ENCODE measurements around the gene LRBA.

The LRBA gene

DNA sequence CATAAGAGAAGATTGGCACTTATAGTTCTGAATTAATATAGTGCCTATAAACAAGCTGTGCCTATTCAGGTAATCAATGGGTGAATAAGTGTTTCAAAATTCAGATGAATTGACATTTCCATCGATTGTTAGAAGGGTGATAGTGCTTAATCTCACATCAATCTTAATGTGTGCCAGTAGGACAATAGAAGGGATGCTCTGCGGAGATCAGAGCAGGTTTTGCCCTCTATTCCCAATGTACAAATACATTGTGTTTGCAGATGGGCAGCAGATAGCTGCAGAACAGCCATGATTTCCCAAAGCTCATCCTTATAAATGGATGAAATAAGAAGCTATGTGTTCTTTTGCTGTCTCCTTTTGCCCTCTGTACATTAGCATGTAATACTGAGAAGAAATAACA lies 425.9 kb downstream of the LRBA start:
- peaks cover 3% of the 10 kb centered on the region; the same call in 1 of the 2 replicates for H3K36me3 ChIP-seq (ENCODE audit: insufficient read depth, low read length)
- TF ChIP-seq EZH2 (IDR thresholded peaks at IDR 0.05; ENCODE audit: borderline replicate concordance, low read depth, low read length, severe bottlenecking) = no peak
- TF ChIP-seq, protein P1, sequence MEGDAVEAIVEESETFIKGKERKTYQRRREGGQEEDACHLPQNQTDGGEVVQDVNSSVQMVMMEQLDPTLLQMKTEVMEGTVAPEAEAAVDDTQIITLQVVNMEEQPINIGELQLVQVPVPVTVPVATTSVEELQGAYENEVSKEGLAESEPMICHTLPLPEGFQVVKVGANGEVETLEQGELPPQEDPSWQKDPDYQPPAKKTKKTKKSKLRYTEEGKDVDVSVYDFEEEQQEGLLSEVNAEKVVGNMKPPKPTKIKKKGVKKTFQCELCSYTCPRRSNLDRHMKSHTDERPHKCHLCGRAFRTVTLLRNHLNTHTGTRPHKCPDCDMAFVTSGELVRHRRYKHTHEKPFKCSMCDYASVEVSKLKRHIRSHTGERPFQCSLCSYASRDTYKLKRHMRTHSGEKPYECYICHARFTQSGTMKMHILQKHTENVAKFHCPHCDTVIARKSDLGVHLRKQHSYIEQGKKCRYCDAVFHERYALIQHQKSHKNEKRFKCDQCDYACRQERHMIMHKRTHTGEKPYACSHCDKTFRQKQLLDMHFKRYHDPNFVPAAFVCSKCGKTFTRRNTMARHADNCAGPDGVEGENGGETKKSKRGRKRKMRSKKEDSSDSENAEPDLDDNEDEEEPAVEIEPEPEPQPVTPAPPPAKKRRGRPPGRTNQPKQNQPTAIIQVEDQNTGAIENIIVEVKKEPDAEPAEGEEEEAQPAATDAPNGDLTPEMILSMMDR (IDR thresholded peaks at IDR 0.05; ENCODE audit: borderline replicate concordance, extremely low read depth, low read length, poor library complexity, severe bottlenecking) = no peak
- H3K9ac ChIP-seq (ENCODE audit: low read depth, low read length) = no peak overlapping the region
- no peaks in the 10 kb centered on the region for H3K79me2 ChIP-seq (ENCODE audit: insufficient read depth, low read length)
- H4K20me1 ChIP-seq (ENCODE audit: insufficient read depth, low read length) = no peaks in the 10 kb centered on the region
- ATAC-seq (ENCODE audit: insufficient read depth, low read depth) (no peak), DNase-seq (no peak)
- H3K27me3 ChIP-seq (ENCODE audit: insufficient read depth, low read length, poor library complexity) = no peaks in the 10 kb centered on the region
- H3K9me3 ChIP-seq (ENCODE audit: insufficient read depth, low read length, severe bottlenecking) = no peaks in the 10 kb centered on the region
- H3K27ac ChIP-seq (ENCODE audit: low read length) = no peak overlapping the region
- H3K4me1 ChIP-seq (ENCODE audit: insufficient read depth, low read length) = no peaks in the 10 kb centered on the region
- H3K4me3 ChIP-seq (ENCODE audit: low read depth in 1 of 2, low read length in 2 of 2) = no peak overlapping the region
- H3K4me2 ChIP-seq (ENCODE audit: insufficient read depth, low read length) = no peak overlapping the region
- no peak overlapping the region for H2AFZ ChIP-seq (ENCODE audit: low read depth, low read length)

DNA sequence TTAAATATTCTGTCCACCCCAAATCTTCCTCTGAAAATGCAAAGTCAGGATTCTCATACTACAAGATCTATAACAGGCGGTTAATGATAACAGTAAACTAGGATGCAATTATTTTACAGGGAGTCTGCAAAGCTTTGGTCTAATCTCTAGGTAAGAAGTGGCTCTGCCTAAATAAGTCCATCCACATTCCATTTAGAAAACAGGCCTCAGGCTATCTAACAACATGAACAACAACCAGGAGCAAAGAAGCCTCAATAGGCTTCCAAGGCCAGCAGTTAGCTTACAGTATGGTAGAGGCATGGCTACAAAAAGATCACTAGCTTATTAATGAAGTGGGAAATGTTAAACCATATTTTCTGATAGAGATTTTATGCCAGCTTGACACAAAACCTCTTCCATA lies 426.8 kb downstream of the LRBA start:
- H3K9ac ChIP-seq (ENCODE audit: low read depth, low read length) = no peak overlapping the region
- H3K27ac ChIP-seq (ENCODE audit: low read length) = no peak overlapping the region
- no peaks in the 10 kb centered on the region for H3K79me2 ChIP-seq (ENCODE audit: insufficient read depth, low read length)
- H3K4me1 ChIP-seq (ENCODE audit: insufficient read depth, low read length) = no peaks in the 10 kb centered on the region
- no peak overlapping the region for H2AFZ ChIP-seq (ENCODE audit: low read depth, low read length)
- H3K9me3 ChIP-seq (ENCODE audit: insufficient read depth, low read length, severe bottlenecking) = peaks cover 4% of the 10 kb centered on the region
- ATAC-seq (ENCODE audit: insufficient read depth, low read depth) = no peak
- H3K4me2 ChIP-seq (ENCODE audit: insufficient read depth, low read length) = no peak overlapping the region
- H3K4me3 ChIP-seq (ENCODE audit: low read depth in 1 of 2, low read length in 2 of 2) = no peak overlapping the region
- peaks cover 10% of the 10 kb centered on the region for H3K36me3 ChIP-seq (ENCODE audit: insufficient read depth, low read length)
- TF ChIP-seq EZH2 (IDR thresholded peaks at IDR 0.05; ENCODE audit: borderline replicate concordance, low read depth, low read length, severe bottlenecking) = no peak
- TF ChIP-seq, protein P1 (IDR thresholded peaks at IDR 0.05; ENCODE audit: borderline replicate concordance, extremely low read depth, low read length, poor library complexity, severe bottlenecking) = no peak
- no peaks in the 10 kb centered on the region for H4K20me1 ChIP-seq (ENCODE audit: insufficient read depth, low read length)
- DNase-seq = no peak
- H3K27me3 ChIP-seq (ENCODE audit: insufficient read depth, low read length, poor library complexity) = no peaks in the 10 kb centered on the region

DNA sequence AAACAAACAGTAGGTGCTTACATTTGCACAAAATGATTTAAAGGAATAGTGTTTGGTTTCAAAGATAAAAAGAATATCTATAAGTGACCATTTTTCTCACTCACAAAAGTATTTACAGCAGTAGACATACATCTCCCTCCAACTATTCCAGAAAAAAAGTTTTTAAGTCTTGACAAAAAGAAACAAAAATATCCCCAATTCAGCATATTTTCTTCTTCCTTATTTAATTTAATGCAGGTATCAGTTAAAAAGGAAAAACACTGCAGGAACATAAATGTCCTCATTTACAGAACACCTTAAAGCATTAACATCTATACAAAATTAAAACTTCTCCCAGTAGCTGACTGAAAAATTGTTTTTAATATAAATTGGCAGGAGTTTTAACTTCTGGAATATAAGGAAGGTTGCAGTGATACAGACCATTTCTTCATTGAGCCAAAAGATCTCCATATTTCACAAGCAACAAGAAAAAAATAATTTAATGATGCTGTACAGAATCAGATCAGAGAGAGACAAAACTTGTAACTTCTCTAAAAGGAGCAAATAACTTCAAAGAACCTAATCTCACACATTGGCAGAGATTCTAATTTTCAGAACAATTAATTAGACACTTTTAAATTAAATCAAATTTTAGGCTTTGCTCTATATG lies 428.8 kb downstream of the LRBA start:
- TF ChIP-seq, protein P1 (IDR thresholded peaks at IDR 0.05; ENCODE audit: borderline replicate concordance, extremely low read depth, low read length, poor library complexity, severe bottlenecking) = no peak
- no peak for TF ChIP-seq EZH2 (IDR thresholded peaks at IDR 0.05; ENCODE audit: borderline replicate concordance, low read depth, low read length, severe bottlenecking)
- Histone ChIP-seq H2AFZ (ENCODE audit: low read depth, low read length) (no peak overlapping the region), H3K4me2 (ENCODE audit: insufficient read depth, low read length) (no peak overlapping the region), H3K4me1 (ENCODE audit: insufficient read depth, low read length) (no peaks in the 10 kb centered on the region), H3K9ac (ENCODE audit: low read depth, low read length) (no peak overlapping the region), H3K4me3 (ENCODE audit: low read depth in 1 of 2, low read length in 2 of 2) (no peak overlapping the region), H3K79me2 (ENCODE audit: insufficient read depth, low read length) (no peaks in the 10 kb centered on the region), H3K9me3 (ENCODE audit: insufficient read depth, low read length, severe bottlenecking) (peaks cover 10% of the 10 kb centered on the region), H3K27ac (ENCODE audit: low read length) (no peak overlapping the region), H3K36me3 (ENCODE audit: insufficient read depth, low read length) (peaks cover 18% of the 10 kb centered on the region), H4K20me1 (ENCODE audit: insufficient read depth, low read length) (no peaks in the 10 kb centered on the region), H3K27me3 (ENCODE audit: insufficient read depth, low read length, poor library complexity) (no peaks in the 10 kb centered on the region)
- DNase-seq = no peak
- no peak for ATAC-seq (ENCODE audit: insufficient read depth, low read depth)
